ENCODE results near the gene AK2.

AK2 gene

DNA sequence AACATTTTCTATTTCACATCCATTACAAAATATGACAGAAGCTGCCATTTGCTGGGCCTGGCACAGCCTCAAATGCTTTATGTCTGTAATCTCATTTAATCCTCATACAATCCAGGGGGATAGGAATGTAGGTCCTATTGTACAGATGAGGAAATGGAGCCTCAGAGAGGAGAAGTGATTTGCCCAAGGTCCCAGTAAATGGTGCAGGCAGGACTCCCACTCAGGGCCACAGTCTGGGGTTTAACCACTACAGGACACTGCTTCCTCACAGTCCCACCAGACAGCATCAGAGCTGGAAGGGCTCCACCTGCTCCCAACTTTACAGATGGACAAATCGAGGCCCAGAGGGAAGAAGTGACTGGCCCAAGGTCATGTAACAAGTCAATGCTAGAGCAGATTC is 51.5 kb downstream of the AK2 start:
- TF ChIP-seq ZNF394 (tag by site-specific recombination; IDR thresholded peaks at IDR 0.05; ENCODE audit: borderline replicate concordance) = no peak
- TF ChIP-seq, protein P1, sequence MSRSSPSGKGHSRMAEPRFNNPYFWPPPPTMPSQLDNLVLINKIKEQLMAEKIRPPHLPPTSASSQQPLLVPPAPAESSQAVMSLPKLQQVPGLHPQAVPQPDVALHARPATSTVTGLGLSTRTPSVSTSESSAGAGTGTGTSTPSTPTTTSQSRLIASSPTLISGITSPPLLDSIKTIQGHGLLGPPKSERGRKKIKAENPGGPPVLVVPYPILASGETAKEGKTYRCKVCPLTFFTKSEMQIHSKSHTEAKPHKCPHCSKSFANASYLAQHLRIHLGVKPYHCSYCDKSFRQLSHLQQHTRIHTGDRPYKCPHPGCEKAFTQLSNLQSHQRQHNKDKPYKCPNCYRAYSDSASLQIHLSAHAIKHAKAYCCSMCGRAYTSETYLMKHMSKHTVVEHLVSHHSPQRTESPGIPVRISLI (tag by site-specific recombination; IDR thresholded peaks at IDR 0.05) = no peak
- TF ChIP-seq ZNF830 (tag by site-specific recombination; IDR thresholded peaks at IDR 0.05; ENCODE audit: low read depth) = no peak
- no peak for TF ChIP-seq ZNF785 (tag by site-specific recombination; IDR thresholded peaks at IDR 0.05)
- TF ChIP-seq, protein P2, sequence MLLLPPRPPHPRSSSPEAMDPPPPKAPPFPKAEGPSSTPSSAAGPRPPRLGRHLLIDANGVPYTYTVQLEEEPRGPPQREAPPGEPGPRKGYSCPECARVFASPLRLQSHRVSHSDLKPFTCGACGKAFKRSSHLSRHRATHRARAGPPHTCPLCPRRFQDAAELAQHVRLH (tag by site-specific recombination; IDR thresholded peaks at IDR 0.05) = no peak
- no peak for TF ChIP-seq BCL11B (tag by site-specific recombination; IDR thresholded peaks at IDR 0.05; ENCODE audit: low read depth)
- H3K9me3 ChIP-seq (ENCODE audit: control insufficient read depth, insufficient read depth, low read depth, low read length) = no peaks in the 10 kb centered on the region
- ChIA-PET CTCF (interaction anchor here (1.4 kb wide), 1 partner anchor 51 kb away, joined by 9 read pairs; no protein-coding TSS in a partner anchor), POLR2A (interaction anchor here (1.3 kb wide), 1 partner anchor 20 kb away, joined by 5 read pairs; the partner anchor contains the start of gene RNF19B)
- no peaks in the 10 kb centered on the region for H3K36me3 ChIP-seq (ENCODE audit: control insufficient read depth in 2 of 2, insufficient read depth in 1 of 2, low read length in 2 of 2)
- H3K4me1 ChIP-seq (ENCODE audit: control insufficient read depth, insufficient read depth, low read length) = no peaks in the 10 kb centered on the region
- H3K4me3 ChIP-seq (ENCODE audit: low read depth, low read length) = no peak overlapping the region
- H3K27ac ChIP-seq (ENCODE audit: extremely low read depth, low read depth, low read length) = no peak overlapping the region

DNA sequence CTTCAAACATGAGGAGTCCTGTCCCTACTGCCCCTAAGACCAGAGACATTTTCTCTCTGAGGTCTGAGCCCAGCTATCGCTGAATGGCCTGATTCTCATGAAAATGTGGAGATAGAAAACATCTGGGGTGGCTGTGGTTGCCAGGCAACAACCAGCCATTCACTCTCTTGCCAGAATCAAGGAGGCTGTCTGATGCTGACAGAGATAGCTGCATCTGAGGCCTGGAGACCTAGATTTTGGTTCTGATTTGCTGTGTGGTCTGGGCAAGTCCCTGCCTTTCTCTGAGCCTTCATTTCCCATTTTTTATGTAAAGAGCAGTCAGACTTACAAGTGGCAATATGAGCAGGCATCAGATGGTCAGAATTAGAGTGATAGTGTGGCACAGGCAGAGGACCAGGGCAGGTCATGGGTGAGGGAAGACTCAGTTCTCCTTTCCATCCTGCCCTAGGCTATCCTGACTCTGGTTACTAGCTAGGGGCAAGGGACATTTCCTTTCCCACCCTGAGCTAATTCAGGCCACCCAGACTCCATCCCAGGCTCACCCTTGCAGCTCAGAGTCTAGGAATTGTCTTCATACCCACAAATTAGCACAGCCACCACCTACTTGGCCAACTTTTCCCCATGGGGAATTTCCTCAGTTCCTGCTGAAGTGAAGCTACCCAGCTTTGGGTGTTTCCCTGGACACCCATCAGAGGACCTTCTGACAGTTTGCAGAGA is 52.1 kb downstream of the AK2 start:
- no peak for TF ChIP-seq ZNF174 (tag by site-specific recombination; IDR thresholded peaks at IDR 0.05)
- TF ChIP-seq, protein P1 (tag by site-specific recombination; IDR thresholded peaks at IDR 0.05) = no peak
- TF ChIP-seq, protein P3, sequence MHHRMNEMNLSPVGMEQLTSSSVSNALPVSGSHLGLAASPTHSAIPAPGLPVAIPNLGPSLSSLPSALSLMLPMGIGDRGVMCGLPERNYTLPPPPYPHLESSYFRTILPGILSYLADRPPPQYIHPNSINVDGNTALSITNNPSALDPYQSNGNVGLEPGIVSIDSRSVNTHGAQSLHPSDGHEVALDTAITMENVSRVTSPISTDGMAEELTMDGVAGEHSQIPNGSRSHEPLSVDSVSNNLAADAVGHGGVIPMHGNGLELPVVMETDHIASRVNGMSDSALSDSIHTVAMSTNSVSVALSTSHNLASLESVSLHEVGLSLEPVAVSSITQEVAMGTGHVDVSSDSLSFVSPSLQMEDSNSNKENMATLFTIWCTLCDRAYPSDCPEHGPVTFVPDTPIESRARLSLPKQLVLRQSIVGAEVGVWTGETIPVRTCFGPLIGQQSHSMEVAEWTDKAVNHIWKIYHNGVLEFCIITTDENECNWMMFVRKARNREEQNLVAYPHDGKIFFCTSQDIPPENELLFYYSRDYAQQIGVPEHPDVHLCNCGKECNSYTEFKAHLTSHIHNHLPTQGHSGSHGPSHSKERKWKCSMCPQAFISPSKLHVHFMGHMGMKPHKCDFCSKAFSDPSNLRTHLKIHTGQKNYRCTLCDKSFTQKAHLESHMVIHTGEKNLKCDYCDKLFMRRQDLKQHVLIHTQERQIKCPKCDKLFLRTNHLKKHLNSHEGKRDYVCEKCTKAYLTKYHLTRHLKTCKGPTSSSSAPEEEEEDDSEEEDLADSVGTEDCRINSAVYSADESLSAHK (tag by site-specific recombination; IDR thresholded peaks at IDR 0.05) = no peak
- no peak for TF ChIP-seq ZNF658 (tag by site-specific recombination; IDR thresholded peaks at IDR 0.05)
- H3K36me3 ChIP-seq (ENCODE audit: control insufficient read depth in 2 of 2, insufficient read depth in 1 of 2, low read length in 2 of 2) = no peaks in the 10 kb centered on the region
- H3K4me3 ChIP-seq (ENCODE audit: low read depth, low read length) = no peak overlapping the region
- no peaks in the 10 kb centered on the region for H3K9me3 ChIP-seq (ENCODE audit: control insufficient read depth, insufficient read depth, low read depth, low read length)
- H3K4me1 ChIP-seq (ENCODE audit: control insufficient read depth, insufficient read depth, low read length) = no peaks in the 10 kb centered on the region
- H3K27ac ChIP-seq (ENCODE audit: extremely low read depth, low read depth, low read length) = no peak overlapping the region
- ChIA-PET CTCF (interaction anchor here (0.8 to 1.4 kb wide), 2 partner anchors 51 to 92 kb away, joined by 3 to 9 read pairs; no protein-coding TSS in a partner anchor), POLR2A (interaction anchor here (0.6 to 1.7 kb wide), 2 partner anchors 20 to 147 kb away, joined by 6 to 7 read pairs; partner anchors contain the start of gene RNF19B)

DNA sequence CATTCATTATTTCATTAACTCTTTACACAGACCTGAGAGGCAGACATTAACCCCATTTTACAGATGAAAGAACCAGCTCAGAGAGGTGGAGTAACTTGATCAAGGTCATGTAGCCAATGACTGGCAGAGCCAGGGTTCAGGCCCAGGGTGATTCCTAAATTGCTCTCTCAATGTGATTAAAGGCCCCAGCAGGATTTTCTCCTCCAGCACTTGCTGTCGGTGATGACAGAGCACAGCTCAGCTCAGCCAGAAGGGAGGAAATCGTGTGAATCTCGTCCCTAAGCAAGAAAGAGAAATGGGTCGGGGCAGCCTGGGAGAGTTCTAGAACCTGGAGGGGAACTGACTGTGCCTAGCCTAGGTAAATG is 52.6 kb downstream of the AK2 start:
- TF ChIP-seq ZNF175 (tag by site-specific recombination; IDR thresholded peaks at IDR 0.05) = no peak
- TF ChIP-seq ZNF629 (tag by site-specific recombination; IDR thresholded peaks at IDR 0.05) = no peak
- Histone ChIP-seq H3K4me3 (ENCODE audit: low read depth, low read length) (no peak overlapping the region), H3K4me1 (ENCODE audit: control insufficient read depth, insufficient read depth, low read length) (no peaks in the 10 kb centered on the region), H3K27ac (ENCODE audit: extremely low read depth, low read depth, low read length) (no peak overlapping the region), H3K9me3 (ENCODE audit: control insufficient read depth, insufficient read depth, low read depth, low read length) (no peaks in the 10 kb centered on the region), H3K36me3 (ENCODE audit: control insufficient read depth in 2 of 2, insufficient read depth in 1 of 2, low read length in 2 of 2) (no peaks in the 10 kb centered on the region)
- CTCF ChIA-PET = interaction anchor here (0.8 to 1.4 kb wide), 2 partner anchors 50 to 92 kb away, joined by 3 to 9 read pairs; no protein-coding TSS in a partner anchor
- POLR2A ChIA-PET = interaction anchor here (0.6 to 1.7 kb wide), 2 partner anchors 19 to 147 kb away, joined by 6 to 7 read pairs; partner anchors contain the start of gene RNF19B

DNA sequence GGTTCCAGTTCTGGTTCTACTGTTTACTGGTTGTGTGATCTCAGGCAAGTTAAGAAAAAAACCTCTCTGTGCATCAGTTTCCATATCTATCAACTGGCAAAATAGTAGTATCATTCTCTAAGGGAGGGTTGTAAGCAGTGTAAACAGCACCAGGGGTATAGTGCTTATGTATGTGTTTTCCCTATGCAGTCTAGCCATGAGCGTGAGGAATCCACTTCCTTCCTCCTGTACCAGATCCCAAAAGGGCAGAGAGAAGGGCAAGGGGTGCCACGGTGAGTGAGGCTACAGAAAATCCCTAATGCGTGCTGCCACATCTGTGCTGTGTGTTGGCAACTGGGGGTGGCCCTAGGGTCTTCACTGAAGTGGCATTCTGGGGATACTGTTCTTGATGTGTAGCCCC is 53.7 kb downstream of the AK2 start:
- CTCF ChIA-PET = no interaction called here
- no peak overlapping the region for H3K4me3 ChIP-seq (ENCODE audit: low read depth, low read length)
- TF ChIP-seq ZNF175 (tag by site-specific recombination; IDR thresholded peaks at IDR 0.05) (no peak), ZNF621 (tag by site-specific recombination; IDR thresholded peaks at IDR 0.05) (no peak), ZNF169 (tag by site-specific recombination; IDR thresholded peaks at IDR 0.05) (no peak), EGR2 (tag by site-specific recombination; IDR thresholded peaks at IDR 0.05; ENCODE audit: low read depth) (no peak), KLF9 (tag by site-specific recombination; IDR thresholded peaks at IDR 0.05; ENCODE audit: low read depth) (no peak)
- H3K4me1 ChIP-seq (ENCODE audit: control insufficient read depth, insufficient read depth, low read length) = no peaks in the 10 kb centered on the region
- POLR2A ChIA-PET = no interaction called here
- no peak overlapping the region for H3K27ac ChIP-seq (ENCODE audit: extremely low read depth, low read depth, low read length)
- no peaks in the 10 kb centered on the region for H3K9me3 ChIP-seq (ENCODE audit: control insufficient read depth, insufficient read depth, low read depth, low read length)
- no peaks in the 10 kb centered on the region for H3K36me3 ChIP-seq (ENCODE audit: control insufficient read depth in 2 of 2, insufficient read depth in 1 of 2, low read length in 2 of 2)

All from HEK293 (cell line).